Uterus (tissue), 4 donors: ENCODE measurements around the gene DERL3. TPM values are rescaled to one million over a fixed set of nuclear protein-coding genes. Genes with fewer than 3 reads are reported as not detected.

Source experiments
- DNase-seq, 2 donors: peaks; one replicate each; pipeline ENCODE4 v3.0.0-alpha.2; 2019 to 2020
- H3K27ac ChIP-seq, 2 donors: fragments of 200-600 bp; sonication (generic); 1 replicate in 1 of 2; 2 replicates in 1 of 2; pipeline ENCODE4 v1.5.1; 2016 to 2018
- H3K27me3 ChIP-seq, 2 donors: fragments of 200-600 bp; sonication (generic); one replicate each; pipeline ENCODE4 v1.5.1; 2018 to 2019; ENCODE audit warnings: control low read depth in 1 of 2
- H3K36me3 ChIP-seq, 2 donors: fragments of 200-600 bp; sonication (generic); one replicate each; pipeline ENCODE4 v1.5.1; 2019; ENCODE audit warnings: control low read depth in 1 of 2
- H3K4me1 ChIP-seq, 2 donors: fragments of 200-600 bp; sonication (generic); one replicate each; pipeline ENCODE4 v1.5.1; 2018 to 2019; ENCODE audit warnings: control low read depth in 1 of 2
- H3K4me3 ChIP-seq, 2 donors: fragments of 200-600 bp; sonication (generic); 1 replicate in 1 of 2; 2 replicates in 1 of 2; pipeline ENCODE4 v1.5.1; 2018 to 2019; ENCODE audit warnings: mild to moderate bottlenecking in 1 of 2
- H3K9me3 ChIP-seq, 2 donors: fragments of 200-600 bp; sonication (generic); one replicate each; pipeline ENCODE4 v1.5.1; 2019; ENCODE audit warnings: control low read depth in 1 of 2
- CTCF ChIP-seq, 4 experiments: fragments of 200-600 bp in 2 of 4; fragments of 450-650 bp in 2 of 4; sonication (generic) in 2 of 4; IDR thresholded peaks; one replicate each; pipeline ENCODE4 v1.5.1; 2016 to 2019; ENCODE audit warnings: antibody characterized with exemption in 4 of 4, mild to moderate bottlenecking in 2 of 4, moderate library complexity in 1 of 4
- POLR2A ChIP-seq, 2 donors: fragments of 450-650 bp; IDR thresholded peaks; one replicate each; pipeline ENCODE4 v1.6.1; 2016; ENCODE audit warnings: antibody characterized with exemption in 2 of 2, mild to moderate bottlenecking in 1 of 2, moderate library complexity in 1 of 2
- intact Hi-C: fragments of 100-400 bp; cut with DNase I; formaldehyde crosslinking; loops from one replicate; pipeline ENCODE4 v1.15.1; 2023; ENCODE audit warnings: low total_unique reads
- total RNA-seq, 4 donors: library from RNA; depleted of rRNA in 3 of 4; stranded (reverse); fragments of >200 nt in 3 of 4; gene quantifications; one replicate each; pipeline versions ENCODE4 v1.1.0 to v1.2.4, GENCODE V29; 2014 to 2023
- donor health status: DM: yes; HTN: yes; CAD: no.

Gene DERL3
- total RNA-seq, 4 donors from 2014 or later = 0.95 to 1.2 TPM; not detected in 2

GRCh38 chr22:23836281-23836680 is 2.5 kb downstream of the DERL3 start:
- no peak overlapping the region for H3K27ac ChIP-seq
- no peak for TF ChIP-seq POLR2A (IDR thresholded peaks at IDR 0.05)
- H3K9me3 ChIP-seq = no peaks in the 10 kb centered on the region
- intact Hi-C loops = no loop called here
- H3K4me3 ChIP-seq = no peak overlapping the region
- H3K36me3 ChIP-seq = no peaks in the 10 kb centered on the region
- no peaks in the 10 kb centered on the region for H3K27me3 ChIP-seq
- DNase-seq = no peak
- peaks cover 0 to 15% of the 10 kb centered on the region in 2 donors for H3K4me1 ChIP-seq

- H3K27me3 ChIP-seq = no peaks in the 10 kb centered on the region
- H3K9me3 ChIP-seq = no peaks in the 10 kb centered on the region
- H3K4me3 ChIP-seq = no peak overlapping the region
- intact Hi-C loops = no loop called here
- DNase-seq = no peak
- no peak overlapping the region for H3K27ac ChIP-seq
- peaks cover 0 to 15% of the 10 kb centered on the region in 2 donors for H3K4me1 ChIP-seq
- TF ChIP-seq POLR2A (IDR thresholded peaks at IDR 0.05) = no peak
- TF ChIP-seq CTCF (IDR thresholded peaks at IDR 0.05) = no peak
- H3K36me3 ChIP-seq = no peaks in the 10 kb centered on the region
Measured at GRCh38 chr22:23835484-23836144, 3.2 kb downstream of the DERL3 start.

- H3K27ac ChIP-seq = no peak overlapping the region
- TF ChIP-seq CTCF (IDR thresholded peaks at IDR 0.05) (no peak), POLR2A (IDR thresholded peaks at IDR 0.05) (no peak)
- intact Hi-C loops = no loop called here
- no peaks in the 10 kb centered on the region for H3K27me3 ChIP-seq
- peak in 1 of 2 donors; percentile 12 for DNase-seq
- no peaks in the 10 kb centered on the region for H3K9me3 ChIP-seq
- no peaks in the 10 kb centered on the region for H3K36me3 ChIP-seq
- H3K4me3 ChIP-seq = no peak overlapping the region
- peaks cover 0 to 15% of the 10 kb centered on the region in 2 donors for H3K4me1 ChIP-seq
Measured at GRCh38 chr22:23834793-23835483, 3.9 kb downstream of the DERL3 start.

GRCh38 chr22:23834406-23834792 is 4.4 kb downstream of the DERL3 start:
- no peak for DNase-seq
- peaks cover 0 to 13% of the 10 kb centered on the region in 2 donors for H3K4me1 ChIP-seq
- intact Hi-C loops = no loop called here

GRCh38 chr22:23833911-23834317 is 4.9 kb downstream of the DERL3 start:
- intact Hi-C loops = no loop called here
- DNase-seq = no peak
- no peak overlapping the region for H3K4me3 ChIP-seq
- H3K27me3 ChIP-seq = no peaks in the 10 kb centered on the region
- H3K36me3 ChIP-seq = no peaks in the 10 kb centered on the region
- peaks cover 0 to 8% of the 10 kb centered on the region in 2 donors for H3K4me1 ChIP-seq
- no peaks in the 10 kb centered on the region for H3K9me3 ChIP-seq
- H3K27ac ChIP-seq = no peak overlapping the region
- TF ChIP-seq CTCF (IDR thresholded peaks at IDR 0.05) (no peak), POLR2A (IDR thresholded peaks at IDR 0.05) (no peak)

More at GRCh38 chr22:23834406-23834792, 4.4 kb downstream of the DERL3 start:
- Histone ChIP-seq H3K9me3 (no peaks in the 10 kb centered on the region), H3K27ac (no peak overlapping the region), H3K27me3 (no peaks in the 10 kb centered on the region), H3K4me3 (no peak overlapping the region), H3K36me3 (no peaks in the 10 kb centered on the region)
- no peak for TF ChIP-seq POLR2A (IDR thresholded peaks at IDR 0.05)
- TF ChIP-seq CTCF (IDR thresholded peaks at IDR 0.05) = no peak
